GM12878 (cell line): ENCODE measurements around the gene GFAP. TPM values are rescaled to one million over a fixed set of nuclear protein-coding genes. Genes with fewer than 3 reads are reported as not detected.
A peak's percentile ranks its signal among the peaks of the same experiment; 100 is the strongest.

ENCODE experiments used
- ATAC-seq: fragments of 200-7000 bp; cut with Tn5 transposase; 3 replicates; pipeline ENCODE4 v1.9.1; 2020; ENCODE audit warnings: mild to moderate bottlenecking, moderate library complexity
- BruUV-seq: library from RNA; stranded (reverse); fragments of 400-500 nt; replicated peaks from 2 replicates; lab custom pipeline; 2021; lab: Mats Ljungman, UMichigan
- CTCF ChIA-PET: fragments of 300-600 bp; sonication (Branson Sonifier 250); formaldehyde crosslinking; extraction: SDS; loops from one replicate; lab custom pipeline; 2021; ENCODE audit warnings: inconsistent platforms; lab: Yijun Ruan, JAX
- POLR2A ChIA-PET: fragments of 350-600 bp; formaldehyde crosslinking; extraction: SDS; loops from one replicate; lab custom pipeline; 2021; ENCODE audit warnings: inconsistent platforms; lab: Charles Lee
- RAD21 ChIA-PET: fragments of 300-600 bp; sonication (Branson Sonifier 250); formaldehyde crosslinking; loops from one replicate; lab custom pipeline; 2023; ENCODE audit warnings: antibody characterized with exemption; ENCODE audit not compliant: unreplicated experiment; lab: Charles Lee
- SMC1A ChIA-PET: fragments of 300-600 bp; sonication (Branson Sonifier 250); formaldehyde crosslinking; loops from one replicate; lab custom pipeline; 2023; ENCODE audit not compliant: unreplicated experiment, uncharacterized antibody; lab: Charles Lee
- DNase-seq: peaks from one replicate; pipeline ENCODE4 v3.0.0-alpha.2; 2011; ENCODE audit warnings: low read depth, low spot score
- FAIRE-seq: peaks from 3 replicates; lab custom pipeline; 2011; peaks lifted over from hg19 to GRCh38; lab: Jason Lieb, UNC
- H2AFZ ChIP-seq: 2 replicates; pipeline ENCODE4 v1.6.0; 2011; ENCODE audit warnings: low read depth, low read length, control low read depth; ENCODE audit not compliant: control insufficient read depth
- H3K27ac ChIP-seq: 2 replicates; pipeline ENCODE4 v1.5.1; 2011; ENCODE audit warnings: control low read depth; ENCODE audit not compliant: control insufficient read depth, insufficient read depth
- H3K27me3 ChIP-seq, 2 experiments: replicated peaks in 1 of 2; 2 replicates each; pipeline versions ENCODE4 v1.6.0 to v1.6.1; 2011; ENCODE audit warnings: low read length in 1 of 2; ENCODE audit not compliant: control insufficient read depth in 2 of 2, insufficient read depth in 2 of 2
- H3K36me3 ChIP-seq, 2 experiments: 2 replicates each; pipeline ENCODE4 v1.5.1; 2011; ENCODE audit warnings: low read length in 1 of 2; ENCODE audit not compliant: control insufficient read depth in 2 of 2, insufficient read depth in 2 of 2
- H3K4me1 ChIP-seq: 2 replicates; pipeline ENCODE4 v1.6.1; 2011; ENCODE audit warnings: mild to moderate bottlenecking, low read length, moderate library complexity, mixed read lengths; ENCODE audit not compliant: control insufficient read depth, insufficient read depth
- H3K4me2 ChIP-seq: 2 replicates; pipeline ENCODE4 v1.6.0; 2011; ENCODE audit warnings: control low read depth; ENCODE audit not compliant: control insufficient read depth, insufficient read depth
- H3K4me3 ChIP-seq: fragments of 200-600 bp; sonication (generic); 2 replicates; pipeline ENCODE4 v1.5.1; 2016
- H3K79me2 ChIP-seq: 2 replicates; pipeline ENCODE4 v1.6.0; 2011; ENCODE audit warnings: low read length; ENCODE audit not compliant: control insufficient read depth, insufficient read depth
- H3K9ac ChIP-seq: 2 replicates; pipeline ENCODE4 v1.8.0; 2011; ENCODE audit warnings: low read length, control low read depth, mixed read lengths; ENCODE audit not compliant: control insufficient read depth, insufficient read depth
- H3K9me3 ChIP-seq: replicated peaks from 3 replicates; pipeline ENCODE4 v1.5.1; 2011; ENCODE audit warnings: mild to moderate bottlenecking, low read length; ENCODE audit not compliant: control insufficient read depth, insufficient read depth
- H4K20me1 ChIP-seq: 2 replicates; pipeline ENCODE4 v1.6.0; 2011; ENCODE audit not compliant: control insufficient read depth, insufficient read depth
- BCL11A ChIP-seq: IDR thresholded peaks from 2 replicates; pipeline ENCODE4 v1.6.1; 2011; ENCODE audit warnings: low read depth, low read length
- CBX5 ChIP-seq: sonication (generic); IDR thresholded peaks from 2 replicates; pipeline ENCODE4 v1.6.1; 2016; ENCODE audit warnings: low read depth, moderate library complexity, mild to moderate bottlenecking, inconsistent platforms
- CHD2 ChIP-seq: IDR thresholded peaks from 2 replicates; pipeline ENCODE4 v1.6.1; 2011; ENCODE audit warnings: low read depth, low read length, improper control_type of control experiment, borderline replicate concordance
- IKZF2 ChIP-seq, 2 experiments: fragments of 450-650 bp; IDR thresholded peaks; 2 replicates each; pipeline ENCODE4 v1.6.1; 2017; ENCODE audit warnings: mild to moderate bottlenecking in 2 of 2, moderate library complexity in 2 of 2
- MXI1 ChIP-seq: fragments of 150-350 bp; IDR thresholded peaks from 2 replicates; pipeline ENCODE4 v1.6.1; 2011; ENCODE audit warnings: low read depth, mild to moderate bottlenecking, inconsistent platforms, low read length, improper control_type of control experiment
- MYB ChIP-seq: fragments of 150-350 bp; IDR thresholded peaks from 2 replicates; pipeline ENCODE4 v1.6.1; 2014; ENCODE audit warnings: mild to moderate bottlenecking, low read depth, low read length, borderline replicate concordance
- NBN ChIP-seq: fragments of 450-650 bp; IDR thresholded peaks from 2 replicates; pipeline ENCODE4 v1.6.1; 2016
- NFIC ChIP-seq: IDR thresholded peaks from 2 replicates; pipeline ENCODE4 v1.6.1; 2012; ENCODE audit warnings: low read depth, mild to moderate bottlenecking, inconsistent platforms, low read length, moderate library complexity
- NFXL1 ChIP-seq: fragments of 450-650 bp; IDR thresholded peaks from 2 replicates; pipeline ENCODE4 v1.6.1; 2017; ENCODE audit warnings: antibody characterized with exemption, mild to moderate bottlenecking, borderline replicate concordance
- PAX8 ChIP-seq: fragments of 450-650 bp; IDR thresholded peaks from 2 replicates; pipeline ENCODE4 v1.6.1; 2017; ENCODE audit warnings: mild to moderate bottlenecking, moderate library complexity
- RFX5 ChIP-seq: IDR thresholded peaks from 2 replicates; pipeline ENCODE4 v1.6.1; 2011; ENCODE audit warnings: low read depth, low read length, improper control_type of control experiment
- SIN3A ChIP-seq: IDR thresholded peaks from 2 replicates; pipeline ENCODE4 v1.6.1; 2012; ENCODE audit warnings: low read depth, low read length, improper control_type of control experiment
- SPI1 ChIP-seq: IDR thresholded peaks from 2 replicates; pipeline ENCODE4 v1.6.1; 2011; ENCODE audit warnings: low read depth, mild to moderate bottlenecking, low read length, moderate library complexity, borderline replicate concordance; ENCODE audit not compliant: insufficient read depth
- ZNF687 ChIP-seq: fragments of 450-650 bp; IDR thresholded peaks from 2 replicates; pipeline ENCODE4 v1.6.1; 2017; ENCODE audit warnings: mild to moderate bottlenecking, moderate library complexity
- WGBS: methylation state at CpG from one replicate; pipeline ENCODE4 v1.1.6; 2016; ENCODE audit warnings: low lambda C conversion rate; ENCODE audit not compliant: insufficient replicate concordance, insufficient coverage; ENCODE audit errors: missing lambda C conversion rate; 5-methylcytosine and 5-hydroxymethylcytosine counted together
- in situ Hi-C: fragments of 300-500 bp; cut with MboI; formaldehyde crosslinking; loops from 9 replicates; pipeline ENCODE4 v1.14.3; 2018; ENCODE audit warnings: mixed read lengths
- intact Hi-C: fragments of 100-400 bp; cut with micrococcal nuclease; formaldehyde crosslinking; loops from one replicate; pipeline ENCODE4 v1.14.2; 2022; ENCODE audit not compliant: unreplicated experiment
- polyA plus RNA-seq, 11 experiments: library from polyadenylated mRNA; depleted of rRNA in 4 of 11; unstranded in 6 of 11; stranded (reverse) in 5 of 11; fragments of >200 nt; fragmentation: Nextera tagmentation in 4 of 11; fragmentation: Illumina TruSeq in 1 of 11; extraction: Ambion mirVana in 4 of 11; extraction: Trizol in 1 of 11; gene quantifications; 1 replicate in 1 of 11; 2 replicates in 10 of 11; pipeline versions ENCODE4 v1.2.1 to v1.2.3, GENCODE V29; 2011 to 2016; ENCODE audit warnings: inconsistent platforms in 2 of 11, missing spikeins in 2 of 11, low read depth in 1 of 11
- total RNA-seq, 4 experiments: library from RNA; depleted of rRNA in 3 of 4; stranded (reverse); fragments of >200 nt in 3 of 4; fragmentation: Illumina TruSeq in 1 of 4; extraction: Trizol in 1 of 4; gene quantifications; 2 replicates each; pipeline versions ENCODE4 v1.2.1 to v1.2.3, GENCODE V29; 2013 to 2021

GFAP gene
- total and polyA plus RNA-seq, 10 of the 15 experiments (the other 5 are each of a cell fraction or from before 2014, with no cell fraction given): 0.04 to 0.25 TPM; not detected in 8

GRCh38 chr17:44921122-44921882, 6.0 kb upstream of the GFAP start:
- WGBS: 51% methylated on average over 11 of the region's 11 CpGs
- H3K27me3 ChIP-seq: peaks cover 0 to 3% of the 10 kb centered on the region in 2 experiments; a peak in 1 of 4 replicates
- ChIA-PET CTCF (interaction anchor here (0.8 to 6.9 kb wide), 38 partner anchors 8 to 280 kb away, joined by 3 to 156 read pairs (median 5); partner anchors contain the start of genes ACBD4, C1QL1, EFTUD2 and PLCD3), SMC1A (interaction anchor here (1.1 to 6.5 kb wide), 18 partner anchors 10 to 187 kb away, joined by 3 to 90 read pairs (median 7); partner anchors contain the start of gene EFTUD2), POLR2A (interaction anchor here (0.9 to 2.5 kb wide), 7 partner anchors 11 to 202 kb away, joined by 3 to 13 read pairs (median 8); partner anchors contain the start of gene KIF18B), RAD21 (interaction anchor here (1.0 to 4.6 kb wide), 15 partner anchors 27 to 276 kb away, joined by 3 to 82 read pairs (median 5); partner anchors contain the start of genes ACBD4, C1QL1, KIF18B and NMT1)
- in situ Hi-C loops (loop anchor here (10.0 kb wide), 2 partner anchors 103 to 183 kb away; no protein-coding TSS in a partner anchor), intact Hi-C loops (loop anchor here (5.0 kb wide), 1 partner anchor 191 kb away; no protein-coding TSS in a partner anchor)
- no peak overlapping the region for H3K27ac ChIP-seq
- TF ChIP-seq SIN3A (no peak), CBX5 (no peak), SPI1 (no peak), ZNF687 (no peak), MXI1 (no peak), CHD2 (no peak), MYB (no peak), IKZF2 (IDR thresholded peaks at IDR 0.05) (no peak), NFXL1 (no peak), BCL11A (no peak), PAX8 (no peak), NFIC (no peak), RFX5 (no peak), NBN (no peak)
- H3K9me3 ChIP-seq: no peaks in the 10 kb centered on the region
- H3K36me3 ChIP-seq: peaks cover 3 to 6% of the 10 kb centered on the region in 2 experiments; a peak in 3 of 4 replicates
- H2AFZ ChIP-seq: no peak overlapping the region
- no peaks in the 10 kb centered on the region for H3K79me2 ChIP-seq
- no peak overlapping the region for H3K4me3 ChIP-seq
- ATAC-seq (no peak), DNase-seq (no peak), FAIRE-seq (no peak)
- H4K20me1 ChIP-seq: no peaks in the 10 kb centered on the region
- H3K4me1 ChIP-seq: peaks cover 12% of the 10 kb centered on the region
- BruUV-seq: no TSS peak
- H3K9ac ChIP-seq: no peak overlapping the region
- 0 out of 2 replicates have a peak overlapping the region, but pooled peaks have one; percentile 39 for H3K4me2 ChIP-seq
